Calu3 (cell line): ENCODE data around the gene IDUA. TPM values are rescaled to one million over a fixed set of nuclear protein-coding genes. Genes with fewer than 3 reads are reported as not detected.

Source experiments
- BruUV-seq: library from RNA; stranded (reverse); fragments of 400-500 nt; replicated peaks from 2 replicates; lab custom pipeline; 2021; lab: Mats Ljungman, UMichigan
- CTCF ChIA-PET: fragments of 300-600 bp; sonication (Branson Sonifier 250); formaldehyde crosslinking; loops from one replicate; lab custom pipeline; 2022; ENCODE audit warnings: antibody characterized with exemption; lab: Charles Lee
- DNase-seq: peaks from one replicate; pipeline ENCODE4 v3.0.0; 2022
- H3K27ac Mint-ChIP-seq: one replicate; pipeline ENCODE4 v1.8.0; 2022; ENCODE audit warnings: mixed read lengths; ENCODE audit not compliant: unreplicated experiment
- H3K27me3 Mint-ChIP-seq: one replicate; pipeline ENCODE4 v1.8.0; 2022; ENCODE audit warnings: mixed read lengths; ENCODE audit not compliant: unreplicated experiment
- H3K36me3 Mint-ChIP-seq: one replicate; pipeline ENCODE4 v1.8.0; 2022; ENCODE audit warnings: mild to moderate bottlenecking, moderate library complexity, mixed read lengths; ENCODE audit not compliant: insufficient read depth, unreplicated experiment
- H3K4me1 Mint-ChIP-seq: one replicate; pipeline ENCODE4 v1.8.0; 2022; ENCODE audit warnings: mild to moderate bottlenecking, low read depth, mixed read lengths; ENCODE audit not compliant: unreplicated experiment
- H3K4me3 Mint-ChIP-seq: one replicate; pipeline ENCODE4 v1.8.0; 2022; ENCODE audit warnings: mild to moderate bottlenecking, low read depth, moderate library complexity, mixed read lengths; ENCODE audit not compliant: unreplicated experiment
- H3K9me3 Mint-ChIP-seq: one replicate; pipeline ENCODE4 v1.8.0; 2022; ENCODE audit warnings: low read depth, mixed read lengths; ENCODE audit not compliant: unreplicated experiment
- intact Hi-C: fragments of 100-400 bp; cut with micrococcal nuclease; formaldehyde crosslinking; loops from one replicate; pipeline ENCODE4 v1.10.0; 2022; ENCODE audit not compliant: unreplicated experiment
- total RNA-seq: library from RNA; stranded (reverse); gene quantifications from 2 replicates; pipeline ENCODE4 v1.2.3, GENCODE V29; 2022
- TF ChIP-seq, protein P1 (sequence below): fragments of 200-600 bp; IDR thresholded peaks from one replicate; pipeline ENCODE4 v1.8.0; 2022; ENCODE audit warnings: antibody characterized with exemption; ENCODE audit not compliant: unreplicated experiment

IDUA gene
- total RNA-seq, 1 experiment from 2014 or later: 38.8 TPM

DNA sequence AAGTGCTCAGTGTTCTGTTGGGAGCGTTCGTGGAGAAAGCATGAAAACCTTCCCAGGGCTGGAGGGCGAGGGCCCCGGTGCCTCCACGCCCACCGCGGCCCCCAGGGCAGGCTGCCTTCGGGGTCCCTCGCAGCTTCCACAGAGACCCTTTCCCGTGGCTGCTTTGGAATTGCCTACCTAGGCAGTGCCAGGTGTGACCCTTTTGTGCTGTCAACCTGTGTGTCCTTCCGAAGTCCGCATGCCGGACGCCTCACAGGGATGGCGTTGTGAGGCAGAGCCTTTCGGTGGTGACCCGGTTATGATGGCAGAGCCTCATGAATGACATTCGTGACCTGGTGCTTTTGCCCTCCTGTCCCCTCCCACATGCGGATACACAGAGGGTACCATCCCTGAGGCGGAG lies 37.2 kb upstream of the IDUA start:
- Mint-ChIP-seq H3K27ac (no peak overlapping the region), H3K36me3 (no peaks in the 10 kb centered on the region), H3K9me3 (no peaks in the 10 kb centered on the region), H3K4me1 (no peaks in the 10 kb centered on the region), H3K4me3 (no peak overlapping the region), H3K27me3 (no peaks in the 10 kb centered on the region)
- BruUV-seq: no TSS peak
- TF ChIP-seq, protein P1, sequence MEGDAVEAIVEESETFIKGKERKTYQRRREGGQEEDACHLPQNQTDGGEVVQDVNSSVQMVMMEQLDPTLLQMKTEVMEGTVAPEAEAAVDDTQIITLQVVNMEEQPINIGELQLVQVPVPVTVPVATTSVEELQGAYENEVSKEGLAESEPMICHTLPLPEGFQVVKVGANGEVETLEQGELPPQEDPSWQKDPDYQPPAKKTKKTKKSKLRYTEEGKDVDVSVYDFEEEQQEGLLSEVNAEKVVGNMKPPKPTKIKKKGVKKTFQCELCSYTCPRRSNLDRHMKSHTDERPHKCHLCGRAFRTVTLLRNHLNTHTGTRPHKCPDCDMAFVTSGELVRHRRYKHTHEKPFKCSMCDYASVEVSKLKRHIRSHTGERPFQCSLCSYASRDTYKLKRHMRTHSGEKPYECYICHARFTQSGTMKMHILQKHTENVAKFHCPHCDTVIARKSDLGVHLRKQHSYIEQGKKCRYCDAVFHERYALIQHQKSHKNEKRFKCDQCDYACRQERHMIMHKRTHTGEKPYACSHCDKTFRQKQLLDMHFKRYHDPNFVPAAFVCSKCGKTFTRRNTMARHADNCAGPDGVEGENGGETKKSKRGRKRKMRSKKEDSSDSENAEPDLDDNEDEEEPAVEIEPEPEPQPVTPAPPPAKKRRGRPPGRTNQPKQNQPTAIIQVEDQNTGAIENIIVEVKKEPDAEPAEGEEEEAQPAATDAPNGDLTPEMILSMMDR: no peak
- no peak for DNase-seq
- intact Hi-C loops: no loop called here
- CTCF ChIA-PET: no interaction called here

DNA sequence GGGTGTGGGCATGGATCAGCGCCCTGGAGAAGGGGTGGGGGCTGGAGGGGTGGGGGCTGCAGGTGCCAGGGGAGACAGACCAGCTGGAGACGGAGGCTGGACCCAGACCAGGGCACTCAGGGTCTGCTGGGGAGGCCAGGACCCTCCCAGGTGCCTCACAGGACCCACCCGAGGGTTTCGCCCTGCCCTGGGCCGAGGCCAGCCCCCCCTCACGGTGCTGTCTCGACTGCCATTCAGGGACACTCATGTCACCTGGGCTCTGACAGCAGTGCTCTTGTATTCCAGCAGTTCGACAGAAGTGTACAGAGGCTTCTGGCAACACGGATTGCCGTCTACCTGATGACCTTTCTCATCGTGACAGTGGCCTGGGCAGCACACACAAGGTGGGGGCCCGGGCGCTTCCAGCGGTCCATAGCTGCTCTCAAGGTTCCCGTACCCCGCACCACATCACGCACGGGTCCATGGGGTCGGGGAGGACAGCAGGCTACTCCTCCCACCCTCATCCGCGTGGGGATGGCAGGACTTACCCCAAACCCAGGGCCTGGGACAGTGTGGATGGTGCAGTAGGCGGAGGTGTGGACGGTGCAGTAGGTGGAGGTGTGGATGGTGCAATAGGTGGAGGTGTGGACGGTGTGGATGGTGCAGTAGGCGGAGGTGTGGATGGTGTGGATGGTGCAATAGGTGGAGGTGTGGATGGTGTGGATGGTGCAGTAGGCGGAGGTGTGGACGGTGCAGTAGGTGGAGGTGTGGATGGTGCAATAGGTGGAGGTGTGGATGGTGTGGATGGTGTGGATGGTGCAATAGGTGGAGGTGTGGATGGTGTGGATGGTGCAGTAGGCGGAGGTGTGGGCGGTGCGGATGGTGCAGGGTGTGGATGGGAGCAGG lies 36.5 kb upstream of the IDUA start:
- no peaks in the 10 kb centered on the region for H3K27me3 Mint-ChIP-seq
- no peaks in the 10 kb centered on the region for H3K9me3 Mint-ChIP-seq
- H3K36me3 Mint-ChIP-seq: no peaks in the 10 kb centered on the region
- no TSS peak for BruUV-seq
- no peak overlapping the region for H3K4me3 Mint-ChIP-seq
- no peak for DNase-seq
- H3K27ac Mint-ChIP-seq: no peak overlapping the region
- intact Hi-C loops: no loop called here
- CTCF ChIA-PET: no interaction called here
- TF ChIP-seq, protein P1: no peak
- no peaks in the 10 kb centered on the region for H3K4me1 Mint-ChIP-seq

DNA sequence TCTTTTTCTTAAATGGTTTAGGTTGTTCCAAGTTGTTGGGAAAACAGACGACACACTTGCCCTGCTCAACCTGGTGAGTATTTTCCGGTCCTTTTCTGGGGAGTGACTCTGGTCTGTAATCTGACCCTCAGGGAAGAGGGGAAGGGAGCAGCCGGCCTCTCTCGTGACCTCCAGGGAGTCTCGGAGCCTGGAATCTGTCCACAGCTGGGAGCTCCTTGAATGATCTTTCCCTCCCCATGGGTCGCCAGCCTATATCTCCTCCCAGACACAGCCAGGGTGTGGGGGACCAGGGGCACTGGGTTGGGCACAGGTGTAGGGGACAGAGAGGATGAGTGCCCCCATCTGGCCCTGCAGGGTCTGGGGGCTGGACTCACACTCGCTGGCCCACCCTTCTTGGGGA lies 35.7 kb upstream of the IDUA start:
- H3K27ac Mint-ChIP-seq: no peak overlapping the region
- CTCF ChIA-PET: no interaction called here
- DNase-seq: no peak
- no peak overlapping the region for H3K4me3 Mint-ChIP-seq
- H3K36me3 Mint-ChIP-seq: no peaks in the 10 kb centered on the region
- no TSS peak for BruUV-seq
- TF ChIP-seq, protein P1: no peak
- no peaks in the 10 kb centered on the region for H3K4me1 Mint-ChIP-seq
- no peaks in the 10 kb centered on the region for H3K9me3 Mint-ChIP-seq
- no peaks in the 10 kb centered on the region for H3K27me3 Mint-ChIP-seq
- intact Hi-C loops: no loop called here

DNA sequence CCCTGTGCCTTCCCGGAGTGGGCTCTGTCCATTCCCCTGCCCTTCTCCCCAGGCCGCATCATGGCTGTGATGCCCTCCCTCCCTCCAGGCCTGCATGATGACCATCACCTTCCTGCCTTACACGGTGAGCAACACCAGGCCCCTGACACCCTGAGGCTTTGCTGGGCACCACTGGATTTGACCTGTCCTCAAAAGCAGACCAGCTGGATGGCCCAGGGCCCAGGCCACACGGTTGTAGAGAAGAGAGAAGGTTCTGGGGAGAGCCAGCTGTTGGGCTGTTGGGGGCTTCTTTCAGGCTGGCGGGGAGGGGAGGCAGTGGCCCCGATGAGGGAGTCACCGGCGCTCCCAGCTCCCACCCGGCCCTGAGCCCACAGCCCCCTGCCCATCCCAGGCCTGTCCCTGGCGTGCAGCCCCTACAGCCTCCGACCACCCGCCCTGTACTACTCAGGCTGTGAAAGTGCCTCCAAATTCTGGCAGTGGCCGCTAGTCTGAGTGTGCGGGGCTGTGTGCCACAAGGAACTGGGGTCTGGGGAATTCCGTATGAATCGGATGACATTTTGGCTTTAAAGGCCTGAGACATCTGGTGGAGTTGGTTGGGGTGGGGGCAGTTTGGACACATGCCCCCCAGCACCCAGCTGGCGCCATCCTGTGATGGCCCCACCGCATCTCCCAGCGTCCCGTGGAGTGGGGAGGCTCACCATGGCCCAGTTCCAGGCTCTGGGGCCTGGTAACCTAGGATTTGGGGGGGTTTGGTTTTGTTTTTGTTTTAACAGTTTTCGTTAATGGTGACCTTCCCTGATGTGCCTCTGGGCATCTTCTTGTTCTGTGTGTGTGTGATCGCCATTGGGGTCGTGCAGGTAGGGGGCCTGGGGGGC lies 35.0 kb upstream of the IDUA start:
- no peak for DNase-seq
- Mint-ChIP-seq H3K4me3 (no peak overlapping the region), H3K36me3 (no peaks in the 10 kb centered on the region), H3K27me3 (no peaks in the 10 kb centered on the region), H3K4me1 (no peaks in the 10 kb centered on the region), H3K27ac (no peak overlapping the region), H3K9me3 (no peaks in the 10 kb centered on the region)
- CTCF ChIA-PET: no interaction called here
- BruUV-seq: no TSS peak
- intact Hi-C loops: no loop called here
- TF ChIP-seq, protein P1: no peak
